H9 (cell line): ENCODE data around the gene TRPM4. TPM values are rescaled to one million over a fixed set of nuclear protein-coding genes. Genes with fewer than 3 reads are reported as not detected.

Experiments used
- DNase-seq: peaks from one replicate; pipeline ENCODE4 v3.0.0-alpha.2; 2017
- H2AFZ ChIP-seq: one replicate; pipeline ENCODE4 v1.6.1; 2013; ENCODE audit warnings: mild to moderate bottlenecking, low read length, control low read depth, moderate library complexity
- H2AK5ac ChIP-seq: 2 replicates; pipeline ENCODE4 v1.6.1; 2013; ENCODE audit warnings: low read length, control low read depth, mixed read lengths; ENCODE audit not compliant: insufficient read length
- H2BK120ac ChIP-seq: one replicate; pipeline ENCODE4 v1.6.1; 2013; ENCODE audit warnings: low read depth, mild to moderate bottlenecking, low read length, control low read depth, inconsistent platforms; ENCODE audit not compliant: poor library complexity, severe bottlenecking
- H2BK12ac ChIP-seq: 2 replicates; pipeline ENCODE4 v1.6.1; 2013; ENCODE audit warnings: low read length, control low read depth, mixed read lengths, low read depth; ENCODE audit not compliant: insufficient read length
- H2BK15ac ChIP-seq: 2 replicates; pipeline ENCODE4 v1.6.1; 2013; ENCODE audit warnings: low read depth, low read length, control low read depth
- H2BK20ac ChIP-seq: one replicate; pipeline ENCODE4 v1.6.1; 2013; ENCODE audit warnings: low read depth, mild to moderate bottlenecking, low read length, control low read depth, inconsistent platforms; ENCODE audit not compliant: poor library complexity, severe bottlenecking
- H2BK5ac ChIP-seq: 2 replicates; pipeline ENCODE4 v1.6.1; 2013; ENCODE audit warnings: low read length, control low read depth, mixed read lengths; ENCODE audit not compliant: insufficient read length
- H3K14ac ChIP-seq: 2 replicates; pipeline ENCODE4 v1.6.1; 2013; ENCODE audit warnings: low read length, control low read depth; ENCODE audit not compliant: insufficient read depth
- H3K18ac ChIP-seq: 2 replicates; pipeline ENCODE4 v1.6.1; 2013; ENCODE audit warnings: low read depth, mild to moderate bottlenecking, mixed read lengths, low read length, control low read depth; ENCODE audit not compliant: insufficient read length
- H3K23ac ChIP-seq: 2 replicates; pipeline ENCODE4 v1.6.1; 2013; ENCODE audit warnings: low read length, control low read depth, mixed read lengths, low read depth; ENCODE audit not compliant: insufficient read length
- H3K23me2 ChIP-seq: 2 replicates; pipeline ENCODE4 v1.6.1; 2013; ENCODE audit warnings: low read depth, mild to moderate bottlenecking, mixed read lengths, low read length, control low read depth; ENCODE audit not compliant: insufficient read length, poor library complexity, severe bottlenecking
- H3K27ac ChIP-seq: 2 replicates; pipeline ENCODE4 v1.5.1; 2013; ENCODE audit warnings: low read length, control low read depth, mixed read lengths, low read depth; ENCODE audit not compliant: insufficient read length
- H3K27me3 ChIP-seq: 2 replicates; pipeline ENCODE4 v1.6.1; 2013; ENCODE audit warnings: low read length, control low read depth, inconsistent platforms; ENCODE audit not compliant: insufficient read depth
- H3K4ac ChIP-seq: 2 replicates; pipeline ENCODE4 v1.6.1; 2013; ENCODE audit warnings: low read depth, mild to moderate bottlenecking, control low read depth, inconsistent platforms, low read length, moderate library complexity
- H3K4me1 ChIP-seq: 2 replicates; pipeline ENCODE4 v1.6.1; 2013; ENCODE audit warnings: low read length, control low read depth, inconsistent platforms; ENCODE audit not compliant: insufficient read depth
- H3K4me2 ChIP-seq: 2 replicates; pipeline ENCODE4 v1.6.1; 2013; ENCODE audit warnings: low read length, control low read depth, mixed read lengths; ENCODE audit not compliant: insufficient read length, insufficient read depth
- H3K56ac ChIP-seq: 2 replicates; pipeline ENCODE4 v1.6.1; 2013; ENCODE audit warnings: low read depth, mild to moderate bottlenecking, mixed read lengths, low read length, control low read depth; ENCODE audit not compliant: insufficient read length
- H3K79me1 ChIP-seq: 2 replicates; pipeline ENCODE4 v1.6.1; 2013; ENCODE audit warnings: low read depth, mild to moderate bottlenecking, moderate library complexity, low read length, control low read depth, inconsistent platforms; ENCODE audit not compliant: insufficient read depth, poor library complexity, severe bottlenecking
- H3K79me2 ChIP-seq: 2 replicates; pipeline ENCODE4 v1.6.1; 2013; ENCODE audit warnings: low read length, control low read depth, inconsistent platforms; ENCODE audit not compliant: insufficient read depth
- H3K9ac ChIP-seq: 2 replicates; pipeline ENCODE4 v1.6.1; 2013; ENCODE audit warnings: low read length, control low read depth, mixed read lengths; ENCODE audit not compliant: insufficient read length; ENCODE audit errors: extremely low read depth
- H3K9me3 ChIP-seq: one replicate; pipeline ENCODE4 v1.6.1; 2013; ENCODE audit warnings: low read depth, low read length, inconsistent platforms; ENCODE audit not compliant: control insufficient read depth
- H3T11ph ChIP-seq: one replicate; pipeline ENCODE4 v1.6.1; 2013; ENCODE audit warnings: mild to moderate bottlenecking, low read length, control low read depth, inconsistent platforms
- H4K20me1 ChIP-seq: one replicate; pipeline ENCODE4 v1.6.1; 2013; ENCODE audit not compliant: control insufficient read depth, insufficient read length, insufficient read depth
- H4K5ac ChIP-seq: 2 replicates; pipeline ENCODE4 v1.6.1; 2013; ENCODE audit warnings: low read depth, mild to moderate bottlenecking, mixed read lengths, low read length, control low read depth; ENCODE audit not compliant: insufficient read length
- H4K8ac ChIP-seq: replicated peaks from 2 replicates; pipeline ENCODE4 v1.6.1; 2013; ENCODE audit warnings: low read length, control low read depth, mixed read lengths, low read depth; ENCODE audit not compliant: insufficient read length
- H4K91ac ChIP-seq: 2 replicates; pipeline ENCODE4 v1.6.1; 2013; ENCODE audit warnings: low read depth, mild to moderate bottlenecking, moderate library complexity, mixed read lengths, low read length, control low read depth; ENCODE audit not compliant: insufficient read length
- H3K27ac Mint-ChIP-seq, 3 experiments: 2 replicates in 2 of 3; 3 replicates in 1 of 3; pipeline ENCODE4 v1.8.0; 2020 to 2021; ENCODE audit warnings: mixed read lengths in 3 of 3, mild to moderate bottlenecking in 1 of 3, moderate library complexity in 1 of 3
- H3K27me3 Mint-ChIP-seq: 2 replicates; pipeline ENCODE4 v1.8.0; 2021; ENCODE audit warnings: low read depth, mild to moderate bottlenecking, moderate library complexity, mixed read lengths
- H3K36me3 Mint-ChIP-seq, 3 experiments: 2 replicates in 2 of 3; 3 replicates in 1 of 3; pipeline ENCODE4 v1.8.0; 2020 to 2021; ENCODE audit warnings: low read depth in 3 of 3, mixed read lengths in 3 of 3; ENCODE audit not compliant: insufficient read depth in 1 of 3
- H3K4me1 Mint-ChIP-seq, 2 experiments: 2 replicates each; pipeline ENCODE4 v1.8.0; 2020; ENCODE audit warnings: mixed read lengths in 2 of 2
- H3K4me3 Mint-ChIP-seq, 2 experiments: 2 replicates in 1 of 2; 3 replicates in 1 of 2; pipeline ENCODE4 v1.8.0; 2020 to 2021; ENCODE audit warnings: mild to moderate bottlenecking in 2 of 2, mixed read lengths in 2 of 2, moderate library complexity in 1 of 2
- H3K9me3 Mint-ChIP-seq, 2 experiments: 2 replicates in 1 of 2; 3 replicates in 1 of 2; pipeline ENCODE4 v1.8.0; 2020; ENCODE audit warnings: mild to moderate bottlenecking in 2 of 2, mixed read lengths in 2 of 2, moderate library complexity in 1 of 2
- CTCF ChIP-seq: fragments of 200-600 bp; sonication (generic); conservative IDR thresholded peaks from 3 replicates; pipeline ENCODE4 v1.8.0; 2021; ENCODE audit warnings: antibody characterized with exemption, mild to moderate bottlenecking
- WGBS: extraction: QIAGEN DNeasy Blood & Tissue Kit; methylation state at CpG from one replicate; pipeline ENCODE4 v1.1.7; 2013; ENCODE audit warnings: missing lambda C conversion rate, low lambda C conversion rate, mixed read lengths; ENCODE audit not compliant: insufficient read length; ENCODE audit errors: extremely low coverage; 5-methylcytosine and 5-hydroxymethylcytosine counted together
- total RNA-seq: library from RNA; stranded (reverse); gene quantifications from 2 replicates; pipeline ENCODE4 v1.2.1, GENCODE V29; 2021

The TRPM4 gene
- total RNA-seq, 1 experiment from 2014 or later = 6.9 TPM

- Histone ChIP-seq H4K91ac (no peak overlapping the region), H3T11ph (no peak overlapping the region), H2BK5ac (no peak overlapping the region), H3K18ac (no peak overlapping the region), H3K4ac (no peak overlapping the region; the same call in 1 of the 2 replicates), H2AFZ (no peak overlapping the region), H3K14ac (no peak overlapping the region), H3K23ac (no peak overlapping the region), H3K9ac (no peak overlapping the region), H4K8ac (no peak overlapping the region), H2BK20ac (no peak overlapping the region), H2BK12ac (no peak overlapping the region), H3K79me1 (no peaks in the 10 kb centered on the region), H3K56ac (no peak overlapping the region), H2AK5ac (no peak overlapping the region), H2BK15ac (no peak overlapping the region), H3K9me3 (no peaks in the 10 kb centered on the region), H3K4me2 (no peak overlapping the region), H2BK120ac (no peak overlapping the region), H3K4me1 (no peaks in the 10 kb centered on the region), H4K5ac (no peak overlapping the region), H4K20me1 (no peaks in the 10 kb centered on the region), H3K27ac (no peak overlapping the region), H3K79me2 (no peaks in the 10 kb centered on the region), H3K27me3 (no peaks in the 10 kb centered on the region), H3K23me2 (no peaks in the 10 kb centered on the region)
- H3K4me3 Mint-ChIP-seq = no peak overlapping the region
- DNase-seq = no peak
- WGBS = no CpG with 5 or more reads among the region's 40 CpGs
- peaks cover 0 to 2% of the 10 kb centered on the region in 2 experiments; a peak in 1 of 4 replicates for H3K4me1 Mint-ChIP-seq
- no peak overlapping the region for H3K27ac Mint-ChIP-seq
- no peak for TF ChIP-seq CTCF
- no peaks in the 10 kb centered on the region; a peak in 3 of 5 replicates for H3K9me3 Mint-ChIP-seq
- peaks cover 3% of the 10 kb centered on the region for H3K27me3 Mint-ChIP-seq
- peaks cover 3 to 23% (median 4%) of the 10 kb centered on the region in 3 experiments; a peak in 4 of 7 replicates for H3K36me3 Mint-ChIP-seq
Measured at GRCh38 chr19:49196527-49197240, 39.1 kb downstream of the TRPM4 start.
